PC-9 (cell line): ENCODE measurements around the gene MOCOS.

ENCODE experiments used
- CTCF ChIP-seq: fragments of 200-600 bp; sonication (generic); conservative IDR thresholded peaks from 2 replicates; pipeline ENCODE4 v1.6.1; 2017; ENCODE audit warnings: mixed run types, antibody characterized with exemption, mild to moderate bottlenecking, moderate library complexity
- EZH2 ChIP-seq: fragments of 200-600 bp; sonication (generic); IDR thresholded peaks from 2 replicates; pipeline ENCODE4 v1.8.0; 2017; ENCODE audit warnings: antibody characterized with exemption, low read depth

- TF ChIP-seq EZH2 (no peak), CTCF (no peak)
These were observed 48.1 kb upstream of the MOCOS start for GRCh38 chr18:36139245-36139644.
